ENCODE results near the gene GDPD4.

DNA sequence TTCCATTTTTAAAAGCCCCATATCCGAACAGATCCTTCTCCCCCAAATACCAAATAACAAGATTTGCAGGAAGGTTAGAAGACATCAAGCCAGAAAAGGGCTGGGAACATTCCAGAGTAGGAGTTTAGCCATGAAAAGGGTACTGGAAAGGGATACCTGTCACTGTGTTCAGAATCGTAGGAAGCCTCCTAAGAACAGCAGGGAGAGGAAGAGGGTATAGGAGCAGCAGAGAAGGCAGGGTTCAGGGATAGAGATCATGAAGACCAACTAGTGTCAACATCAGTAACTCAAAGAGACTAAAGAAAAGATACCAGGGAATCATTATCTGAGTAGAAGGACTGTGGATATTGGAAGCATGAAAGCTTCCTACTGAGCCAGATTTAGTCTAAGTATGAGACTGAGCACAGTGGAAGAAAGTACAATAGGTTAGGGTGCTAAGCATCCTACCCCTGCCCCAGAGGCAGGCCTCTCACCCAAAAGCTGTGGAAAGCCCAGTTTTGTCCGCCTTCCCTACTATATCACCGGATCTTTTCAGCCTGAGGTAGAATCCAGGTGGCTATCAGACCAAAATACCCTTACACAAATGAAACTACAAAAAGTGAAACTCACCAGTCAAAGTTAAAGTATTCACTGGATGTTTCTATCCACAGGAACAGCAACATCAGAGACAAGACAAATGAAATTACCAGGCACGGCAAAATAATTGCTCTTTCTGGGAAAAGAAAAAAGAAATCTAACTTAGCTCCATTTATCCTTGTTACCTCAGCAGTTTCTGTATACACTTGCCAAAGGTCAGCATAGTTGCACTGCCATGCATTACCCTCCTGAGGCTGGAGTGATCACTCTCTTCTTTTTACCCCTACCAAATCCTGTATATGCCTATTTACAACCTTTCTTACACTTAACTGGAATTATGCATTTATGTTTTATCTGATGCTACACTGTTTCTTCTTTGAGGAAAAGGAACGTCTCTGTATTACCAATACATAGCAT lies 16.7 kb downstream of the GDPD4 start:
- TF ChIP-seq FOXA1 (IDR thresholded peaks at IDR 0.05) (no peak), TAF1 (conservative IDR thresholded peaks at IDR 0.05) (no peak)
- TF ChIP-seq, protein P1, sequence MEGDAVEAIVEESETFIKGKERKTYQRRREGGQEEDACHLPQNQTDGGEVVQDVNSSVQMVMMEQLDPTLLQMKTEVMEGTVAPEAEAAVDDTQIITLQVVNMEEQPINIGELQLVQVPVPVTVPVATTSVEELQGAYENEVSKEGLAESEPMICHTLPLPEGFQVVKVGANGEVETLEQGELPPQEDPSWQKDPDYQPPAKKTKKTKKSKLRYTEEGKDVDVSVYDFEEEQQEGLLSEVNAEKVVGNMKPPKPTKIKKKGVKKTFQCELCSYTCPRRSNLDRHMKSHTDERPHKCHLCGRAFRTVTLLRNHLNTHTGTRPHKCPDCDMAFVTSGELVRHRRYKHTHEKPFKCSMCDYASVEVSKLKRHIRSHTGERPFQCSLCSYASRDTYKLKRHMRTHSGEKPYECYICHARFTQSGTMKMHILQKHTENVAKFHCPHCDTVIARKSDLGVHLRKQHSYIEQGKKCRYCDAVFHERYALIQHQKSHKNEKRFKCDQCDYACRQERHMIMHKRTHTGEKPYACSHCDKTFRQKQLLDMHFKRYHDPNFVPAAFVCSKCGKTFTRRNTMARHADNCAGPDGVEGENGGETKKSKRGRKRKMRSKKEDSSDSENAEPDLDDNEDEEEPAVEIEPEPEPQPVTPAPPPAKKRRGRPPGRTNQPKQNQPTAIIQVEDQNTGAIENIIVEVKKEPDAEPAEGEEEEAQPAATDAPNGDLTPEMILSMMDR (IDR thresholded peaks at IDR 0.05; ENCODE audit: low read depth, low read length, missing input control): no peak
- TF ChIP-seq, protein P2, sequence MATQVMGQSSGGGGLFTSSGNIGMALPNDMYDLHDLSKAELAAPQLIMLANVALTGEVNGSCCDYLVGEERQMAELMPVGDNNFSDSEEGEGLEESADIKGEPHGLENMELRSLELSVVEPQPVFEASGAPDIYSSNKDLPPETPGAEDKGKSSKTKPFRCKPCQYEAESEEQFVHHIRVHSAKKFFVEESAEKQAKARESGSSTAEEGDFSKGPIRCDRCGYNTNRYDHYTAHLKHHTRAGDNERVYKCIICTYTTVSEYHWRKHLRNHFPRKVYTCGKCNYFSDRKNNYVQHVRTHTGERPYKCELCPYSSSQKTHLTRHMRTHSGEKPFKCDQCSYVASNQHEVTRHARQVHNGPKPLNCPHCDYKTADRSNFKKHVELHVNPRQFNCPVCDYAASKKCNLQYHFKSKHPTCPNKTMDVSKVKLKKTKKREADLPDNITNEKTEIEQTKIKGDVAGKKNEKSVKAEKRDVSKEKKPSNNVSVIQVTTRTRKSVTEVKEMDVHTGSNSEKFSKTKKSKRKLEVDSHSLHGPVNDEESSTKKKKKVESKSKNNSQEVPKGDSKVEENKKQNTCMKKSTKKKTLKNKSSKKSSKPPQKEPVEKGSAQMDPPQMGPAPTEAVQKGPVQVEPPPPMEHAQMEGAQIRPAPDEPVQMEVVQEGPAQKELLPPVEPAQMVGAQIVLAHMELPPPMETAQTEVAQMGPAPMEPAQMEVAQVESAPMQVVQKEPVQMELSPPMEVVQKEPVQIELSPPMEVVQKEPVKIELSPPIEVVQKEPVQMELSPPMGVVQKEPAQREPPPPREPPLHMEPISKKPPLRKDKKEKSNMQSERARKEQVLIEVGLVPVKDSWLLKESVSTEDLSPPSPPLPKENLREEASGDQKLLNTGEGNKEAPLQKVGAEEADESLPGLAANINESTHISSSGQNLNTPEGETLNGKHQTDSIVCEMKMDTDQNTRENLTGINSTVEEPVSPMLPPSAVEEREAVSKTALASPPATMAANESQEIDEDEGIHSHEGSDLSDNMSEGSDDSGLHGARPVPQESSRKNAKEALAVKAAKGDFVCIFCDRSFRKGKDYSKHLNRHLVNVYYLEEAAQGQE (IDR thresholded peaks at IDR 0.05): no peak

Measured in liver (tissue), 3 donors.